Panc1 (cell line): ENCODE data around the gene PLCD4. TPM values are rescaled to one million over a fixed set of nuclear protein-coding genes. Genes with fewer than 3 reads are reported as not detected.

Experiments
- ATAC-seq: fragments of 200-7000 bp; cut with Tn5 transposase; 2 replicates; pipeline ENCODE4 v1.9.1; 2020; ENCODE audit warnings: mild to moderate bottlenecking, moderate library complexity
- BruUV-seq: library from RNA; stranded (reverse); fragments of 400-500 nt; replicated peaks from 2 replicates; lab custom pipeline; 2021; lab: Mats Ljungman, UMichigan
- CTCF ChIA-PET: fragments of 300-600 bp; sonication (Branson Sonifier 250); formaldehyde crosslinking; loops from one replicate; lab custom pipeline; 2022; ENCODE audit warnings: antibody characterized with exemption; lab: Charles Lee
- POLR2A ChIA-PET: fragments of 300-600 bp; sonication (Branson Sonifier 250); formaldehyde crosslinking; loops from one replicate; lab custom pipeline; 2022; ENCODE audit warnings: antibody characterized with exemption; lab: Charles Lee
- DNase-seq: peaks from one replicate; pipeline ENCODE4 v3.0.0-alpha.2; 2010; ENCODE audit warnings: low read depth, low spot score
- H3K27ac ChIP-seq: 2 replicates; pipeline ENCODE4 v1.5.1; 2011; ENCODE audit warnings: mild to moderate bottlenecking, low read length, inconsistent platforms
- H3K27me3 ChIP-seq: fragments of 200-500 bp; sonication (Bioruptor generic); 2 replicates; pipeline ENCODE4 v1.6.0; 2014; ENCODE audit warnings: low read length, inconsistent platforms; ENCODE audit not compliant: control insufficient read depth, insufficient read depth
- H3K36me3 ChIP-seq: fragments of 200-500 bp; sonication (Bioruptor generic); 2 replicates; pipeline ENCODE4 v1.5.1; 2014; ENCODE audit warnings: inconsistent platforms, mild to moderate bottlenecking, low read length, moderate library complexity; ENCODE audit not compliant: control insufficient read depth, insufficient read depth
- H3K4me1 ChIP-seq: 2 replicates; pipeline ENCODE4 v1.5.1; 2011; ENCODE audit warnings: inconsistent platforms, mild to moderate bottlenecking, low read length, moderate library complexity; ENCODE audit not compliant: control insufficient read depth, insufficient read depth
- H3K4me3 ChIP-seq, 2 experiments: 2 replicates each; pipeline ENCODE4 v1.5.1; 2011 to 2012; ENCODE audit warnings: low read depth in 2 of 2, low read length in 2 of 2, mild to moderate bottlenecking in 2 of 2, inconsistent platforms in 1 of 2, moderate library complexity in 1 of 2
- H3K9me3 ChIP-seq: fragments of 200-500 bp; sonication (Bioruptor generic); 2 replicates; pipeline ENCODE4 v1.5.1; 2014; ENCODE audit warnings: low read depth, mild to moderate bottlenecking, inconsistent platforms, low read length, moderate library complexity; ENCODE audit not compliant: control insufficient read depth, insufficient read depth
- CTCF ChIP-seq: fragments of 450-650 bp; IDR thresholded peaks from 2 replicates; pipeline ENCODE4 v1.5.1; 2017; ENCODE audit warnings: mild to moderate bottlenecking
- POLR2AphosphoS5 ChIP-seq: IDR thresholded peaks from 2 replicates; pipeline ENCODE4 v1.6.1; 2012; ENCODE audit warnings: mild to moderate bottlenecking, low read depth, low read length, moderate library complexity
- REST ChIP-seq, 2 experiments: IDR thresholded peaks; 2 replicates each; pipeline ENCODE4 v1.6.1; 2011 to 2012; ENCODE audit warnings: low read depth in 2 of 2, control low read depth in 1 of 2, low read length in 1 of 2, mild to moderate bottlenecking in 1 of 2, moderate library complexity in 1 of 2; ENCODE audit not compliant: insufficient read depth in 1 of 2
- SIN3A ChIP-seq: IDR thresholded peaks from 2 replicates; pipeline ENCODE4 v1.6.1; 2012; ENCODE audit warnings: low read depth, mild to moderate bottlenecking, low read length, moderate library complexity, borderline replicate concordance; ENCODE audit not compliant: insufficient read depth
- TCF7L2 ChIP-seq: IDR thresholded peaks from 2 replicates; pipeline ENCODE4 v1.6.1; 2011; ENCODE audit warnings: mild to moderate bottlenecking, low read depth, low read length, inconsistent platforms
- in situ Hi-C: cut with HindIII; loops from 2 replicates; pipeline ENCODE4 v1.10.0; 2016; ENCODE audit warnings: low sequenced_read_pairs, low pct_unique_long_range_greater_than_20kb
- intact Hi-C: fragments of 100-400 bp; cut with micrococcal nuclease; formaldehyde crosslinking; loops from one replicate; pipeline ENCODE4 v1.10.0; 2022; ENCODE audit not compliant: unreplicated experiment
- total RNA-seq: library from RNA; stranded (reverse); gene quantifications from one replicate; pipeline ENCODE4 v1.2.1, GENCODE V29; 2021; ENCODE audit not compliant: unreplicated experiment

Gene PLCD4
- total RNA-seq, 1 experiment from 2014 or later, result 12.9 TPM

- TF ChIP-seq SIN3A (no peak), TCF7L2 (no peak), POLR2AphosphoS5 (no peak), REST (IDR thresholded peaks at IDR 0.05; ENCODE audit: insufficient read depth in 1 of 2, low read depth in 2 of 2, low read length in 1 of 2) (no peak)
- in situ Hi-C loops, result no loop called here
- POLR2A ChIA-PET, result no interaction called here
These were observed 2.3 kb upstream of the PLCD4 start for GRCh38 chr2:218605432-218605831.

DNA sequence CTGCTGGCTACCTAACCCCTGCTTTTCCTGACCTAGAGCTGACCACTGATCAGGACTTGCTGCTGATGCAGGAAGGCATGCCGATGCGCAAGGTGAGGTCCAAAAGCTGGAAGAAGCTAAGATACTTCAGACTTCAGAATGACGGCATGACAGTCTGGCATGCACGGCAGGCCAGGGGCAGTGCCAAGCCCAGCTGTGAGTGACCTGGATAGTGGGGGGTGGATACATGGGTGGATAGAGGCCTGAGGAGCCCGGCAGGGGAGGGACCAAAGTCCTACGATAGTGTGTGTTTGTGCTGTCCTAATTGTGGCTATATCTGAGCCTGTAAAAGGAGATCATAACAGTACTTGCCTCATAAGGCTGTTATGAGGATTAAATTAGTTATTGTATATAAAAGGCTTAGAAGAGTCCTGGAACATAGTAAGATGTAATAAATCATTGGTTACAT lies 8.2 kb downstream of the PLCD4 start:
- no TSS peak for BruUV-seq
- Histone ChIP-seq H3K27ac (no peak overlapping the region), H3K9me3 (no peaks in the 10 kb centered on the region), H3K4me1 (no peaks in the 10 kb centered on the region), H3K4me3 (no peak overlapping the region), H3K36me3 (no peaks in the 10 kb centered on the region), H3K27me3 (no peaks in the 10 kb centered on the region)
- ATAC-seq (peak; percentile 23; the same call in 1 of the 2 replicates), DNase-seq (no peak)
- ChIA-PET CTCF (interaction anchor here (0.6 kb wide), 1 partner anchor 459 kb away, joined by 5 read pairs; no protein-coding TSS in a partner anchor), POLR2A (no interaction called here)
- in situ Hi-C loops (no loop called here), intact Hi-C loops (no loop called here)
- no peak for TF ChIP-seq POLR2AphosphoS5
- TF ChIP-seq TCF7L2, result no peak
- TF ChIP-seq SIN3A, result no peak
- TF ChIP-seq REST (IDR thresholded peaks at IDR 0.05; ENCODE audit: insufficient read depth in 1 of 2, low read depth in 2 of 2, low read length in 1 of 2), result no peak
- no peak for TF ChIP-seq CTCF

More at GRCh38 chr2:218605432-218605831, 2.3 kb upstream of the PLCD4 start:
- no TSS peak for BruUV-seq
- DNase-seq, result no peak
- Histone ChIP-seq H3K27me3 (no peaks in the 10 kb centered on the region), H3K4me1 (peaks cover 16% of the 10 kb centered on the region), H3K36me3 (no peaks in the 10 kb centered on the region), H3K27ac (no peak overlapping the region), H3K4me3 (no peak overlapping the region), H3K9me3 (no peaks in the 10 kb centered on the region)
- CTCF ChIA-PET, result no interaction called here
- ATAC-seq, result no peak
- intact Hi-C loops, result no loop called here
